NCI-H146 treated with DMSO at 0.1 percent for 48 hours (cell line): ENCODE results near the gene SNAP91.
A peak's percentile ranks its signal among the peaks of the same experiment; 100 is the strongest.
"Not testable (repeated sequence)": the region's sequence is repeated elsewhere in the genome, so short reads cannot be mapped to it uniquely, and the experiment has no call there.

Experiments used
- DNase-seq: peaks from one replicate; lab custom pipeline; 2025; ENCODE audit not compliant: unreplicated experiment; lab: John Stamatoyannopoulos, UW

The SNAP91 gene

DNA sequence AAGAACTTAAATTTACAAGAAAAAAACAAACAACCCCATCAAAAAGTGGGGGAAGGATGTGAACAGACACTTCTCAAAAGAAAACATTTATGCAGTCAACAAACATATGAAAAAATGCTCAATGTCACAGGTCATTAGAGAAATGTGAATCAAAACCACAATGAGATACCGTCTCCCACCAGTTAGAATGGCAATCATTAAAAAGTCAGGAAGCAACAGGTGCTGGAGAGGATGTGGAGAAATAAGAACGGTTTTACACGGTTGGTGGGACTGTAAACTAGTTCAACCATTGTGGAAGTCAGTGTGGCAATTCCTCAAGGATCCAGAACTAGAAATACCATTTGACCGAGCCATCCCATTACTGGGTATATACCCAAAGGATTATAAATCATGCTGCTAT lies 157.2 kb downstream of the SNAP91 start:
- DNase-seq, result not testable (repeated sequence)

DNA sequence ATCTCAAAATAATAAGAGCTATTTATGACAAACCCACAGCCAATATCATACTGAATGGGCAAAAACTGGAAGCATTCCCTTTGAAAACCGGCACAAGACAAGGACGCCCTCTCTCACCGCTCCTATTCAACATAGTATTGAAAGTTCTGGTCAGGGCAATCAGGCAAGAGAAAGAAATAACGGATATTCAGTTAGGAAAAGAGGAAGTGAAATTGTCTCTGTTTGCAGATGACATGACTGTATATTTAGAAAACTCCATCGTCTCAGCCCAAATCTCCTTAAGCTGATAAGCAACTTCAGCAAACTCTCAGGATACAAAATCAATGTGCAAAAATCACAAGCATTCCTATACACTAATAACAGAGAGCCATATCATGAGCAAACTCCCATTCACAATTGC lies 158.4 kb downstream of the SNAP91 start:
- DNase-seq, result not testable (repeated sequence)

DNA sequence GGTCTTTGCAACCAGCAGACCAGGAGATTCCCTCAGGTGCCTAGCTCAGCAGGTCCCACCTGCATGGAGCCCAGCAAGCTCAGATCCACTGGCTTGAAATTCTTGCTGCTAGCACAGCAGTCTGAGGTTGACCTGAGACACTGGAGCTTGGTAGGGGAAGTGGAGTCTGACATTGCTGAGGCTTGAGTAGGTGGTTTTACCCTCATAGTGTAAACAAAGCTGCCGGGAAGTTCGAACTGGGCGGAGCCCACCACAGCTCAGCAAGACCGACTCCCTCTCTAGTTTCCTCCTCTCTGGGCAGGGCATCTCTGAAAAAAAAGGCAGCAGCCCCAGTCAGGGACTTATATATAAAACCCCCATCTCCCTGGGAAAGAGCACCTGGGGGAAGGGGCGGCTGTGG lies 162.3 kb downstream of the SNAP91 start:
- DNase-seq, result no peak

DNA sequence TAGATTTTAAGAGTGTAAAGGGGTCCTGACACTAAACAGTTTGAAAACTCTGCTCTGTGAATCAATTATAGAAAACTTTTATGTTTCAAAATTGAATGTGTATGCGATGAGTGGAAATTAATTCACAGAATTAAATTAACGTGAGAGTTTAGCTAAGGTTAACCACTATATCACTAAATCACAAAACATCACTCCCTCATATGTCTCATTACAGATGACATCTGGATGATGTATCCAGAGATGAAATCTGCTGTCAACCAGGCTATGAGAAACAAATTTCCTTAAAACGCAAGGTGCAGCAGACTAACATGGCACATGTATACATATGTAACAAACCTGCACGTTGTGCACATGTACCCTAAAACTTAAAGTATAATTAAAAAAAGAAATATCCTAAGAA lies 169.2 kb downstream of the SNAP91 start:
- no peak for DNase-seq

DNA sequence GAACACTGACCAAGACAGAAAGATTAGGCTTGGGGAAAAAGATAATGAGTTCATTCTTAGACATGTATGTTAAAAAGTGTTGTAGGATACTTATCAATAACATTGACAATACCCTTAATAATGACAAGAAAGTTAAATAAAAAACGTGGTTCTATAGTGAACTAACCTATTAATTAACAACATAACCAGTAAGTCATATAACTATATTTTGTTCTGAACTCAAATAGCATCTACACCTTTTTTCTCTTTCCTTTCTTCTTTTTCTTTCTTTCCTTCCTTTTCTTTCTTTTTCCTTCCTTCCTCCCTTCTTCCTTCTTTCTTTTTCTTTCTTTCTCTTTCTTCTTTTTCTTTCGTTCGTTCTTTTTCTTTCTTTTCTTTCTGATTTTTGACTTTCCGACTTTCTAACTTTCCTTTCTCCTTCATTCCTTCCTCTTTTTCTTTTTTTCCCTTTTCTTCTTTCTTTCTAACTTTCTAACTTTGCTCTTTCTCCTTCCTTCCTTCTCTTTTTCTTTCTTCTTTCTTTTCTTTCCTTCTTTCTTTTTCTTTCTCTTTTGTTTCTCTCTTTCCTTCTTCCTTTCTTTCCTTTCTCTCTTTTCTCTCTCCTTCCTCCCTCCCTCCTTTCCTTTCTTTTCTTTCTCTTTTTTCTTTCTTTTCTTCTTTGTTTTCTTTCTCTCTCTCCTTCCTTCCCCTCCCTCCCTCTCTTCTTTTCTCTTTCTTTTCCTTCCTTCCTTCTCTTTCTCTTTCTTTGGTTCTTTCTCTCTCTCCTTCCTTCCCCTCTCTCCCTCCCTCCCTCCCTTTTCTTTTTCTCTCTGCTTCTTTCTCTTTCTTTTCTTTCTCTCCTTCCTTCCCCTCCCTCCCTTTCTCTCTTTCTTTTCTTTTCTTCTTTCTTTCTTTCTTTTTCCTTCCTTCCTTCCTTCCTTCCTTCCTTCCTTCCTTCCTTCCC lies 172.0 kb downstream of the SNAP91 start:
- no peak for DNase-seq

DNA sequence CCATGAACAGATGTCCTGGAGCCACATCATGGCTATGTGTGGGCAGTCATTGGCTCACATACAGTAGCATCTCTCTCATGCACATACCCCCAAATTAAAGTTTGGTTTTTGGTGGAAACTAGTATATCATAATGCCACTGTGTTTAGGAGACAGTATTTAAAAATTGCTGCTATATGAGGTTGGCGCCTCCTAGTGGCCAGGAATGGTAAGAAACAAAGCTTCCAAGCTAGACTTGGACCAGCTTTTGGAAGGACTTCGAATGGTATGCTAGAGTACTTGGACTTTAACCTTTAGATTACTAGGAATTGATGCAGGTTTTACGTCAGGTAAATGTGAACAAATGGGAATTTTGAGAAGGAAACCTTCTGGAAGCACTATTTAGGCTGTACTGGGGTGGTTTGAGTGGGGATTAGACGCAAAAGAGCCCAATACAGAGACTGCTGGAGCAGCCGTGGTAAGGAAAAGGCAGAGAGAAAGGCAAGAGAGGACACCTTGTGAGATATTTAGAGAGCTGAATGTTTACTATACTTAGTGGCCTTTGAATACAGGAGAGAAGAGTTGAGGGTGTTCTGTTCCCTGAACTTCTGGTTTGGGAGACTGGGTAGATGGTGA lies 172.8 kb downstream of the SNAP91 start:
- no peak for DNase-seq

DNA sequence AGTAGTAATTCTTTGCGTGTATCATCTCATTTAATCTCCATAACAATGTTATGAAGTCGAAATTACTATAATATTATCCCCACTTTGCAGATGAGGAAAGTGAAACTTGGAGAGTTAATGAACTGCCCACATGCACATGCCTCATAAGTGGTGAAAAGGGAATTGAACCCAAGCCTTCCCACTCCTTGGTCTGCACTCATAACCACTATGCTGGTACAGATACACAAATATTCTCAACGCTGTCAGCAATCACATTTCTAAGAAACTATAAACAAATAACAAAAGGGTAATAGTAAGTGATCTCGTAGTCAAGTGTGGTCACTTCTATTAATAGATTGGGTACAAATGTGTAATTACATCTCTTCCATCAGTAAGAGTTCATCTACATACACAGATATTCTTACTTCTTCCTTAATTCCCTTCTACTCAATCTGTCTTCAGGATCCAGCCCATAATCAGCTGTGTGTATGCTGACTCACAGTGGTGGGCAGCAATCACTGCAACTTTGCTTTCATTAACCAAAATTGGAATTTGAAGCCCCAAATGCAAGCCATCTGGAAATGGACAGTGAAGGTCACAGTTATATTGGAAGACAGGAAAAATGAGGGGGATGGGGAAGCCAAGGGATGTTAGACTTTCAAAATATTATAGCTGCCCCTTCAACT lies 190.0 kb downstream of the SNAP91 start:
- DNase-seq, result no peak

DNA sequence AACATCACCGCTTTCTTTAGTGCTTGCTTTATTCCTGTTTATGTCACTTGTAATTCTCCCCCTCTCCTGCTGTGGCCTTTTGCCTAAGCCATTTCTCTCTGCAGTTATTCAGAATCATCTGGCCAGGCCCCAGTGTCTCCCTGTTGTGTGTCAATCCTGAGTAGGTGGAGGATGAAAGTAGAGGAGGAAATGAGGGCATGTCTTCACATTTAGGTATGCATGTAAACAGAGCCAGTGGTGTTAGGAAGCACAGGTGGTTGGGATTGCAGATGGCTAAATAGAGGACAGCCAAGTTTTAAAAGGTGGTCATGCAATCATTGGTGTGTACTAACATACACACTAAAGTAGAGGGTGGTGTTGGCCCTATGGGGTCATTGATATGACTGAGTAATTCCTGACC lies 191.4 kb downstream of the SNAP91 start:
- no peak for DNase-seq

DNA sequence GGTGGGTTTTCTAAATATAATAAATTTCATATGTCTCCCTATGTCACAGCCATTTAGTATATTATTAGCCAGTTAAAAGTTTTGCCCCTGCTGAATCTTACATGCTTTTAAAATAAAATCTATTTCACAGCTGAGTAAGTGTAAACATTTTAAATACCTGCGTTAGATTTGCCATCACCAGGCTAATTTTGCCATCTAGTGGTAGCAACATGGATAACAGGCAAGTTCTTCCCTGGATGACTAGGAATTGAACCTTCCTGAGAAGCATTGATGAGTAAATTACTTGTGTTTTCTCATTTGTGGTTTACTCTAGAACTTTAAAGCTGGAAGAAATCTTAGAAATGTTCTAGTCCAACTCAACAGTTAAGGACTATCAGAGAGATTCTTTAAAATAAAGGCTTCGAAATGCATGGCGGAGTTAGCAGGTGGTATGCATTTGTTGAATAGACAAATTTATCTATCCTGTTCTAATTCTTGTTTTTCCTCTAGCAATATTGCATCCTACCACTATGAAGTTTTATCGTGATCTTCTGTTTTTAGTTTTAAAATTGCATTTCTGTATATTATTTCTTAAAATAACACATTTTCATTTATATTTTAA lies 193.9 kb downstream of the SNAP91 start:
- DNase-seq, result peak; percentile 27

DNA sequence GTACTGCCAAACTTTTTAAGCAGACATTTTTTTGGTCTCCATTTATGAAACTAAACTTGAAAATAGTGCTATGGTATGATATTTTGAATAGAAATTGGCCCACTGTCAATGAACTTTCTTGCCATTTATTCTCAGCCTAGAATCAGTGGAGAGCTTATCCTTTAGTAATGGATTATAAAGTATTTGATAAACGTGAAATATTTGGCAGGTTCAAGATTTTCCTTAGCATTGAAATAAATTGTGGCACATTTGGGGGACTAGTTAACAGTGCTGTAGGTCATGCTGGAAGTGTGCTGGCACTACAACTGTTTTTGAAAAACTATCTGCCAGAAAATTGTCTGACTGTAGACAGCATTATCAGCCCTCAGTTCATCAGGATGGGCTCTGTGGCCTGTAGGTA lies 194.4 kb downstream of the SNAP91 start:
- DNase-seq, result no peak

DNA sequence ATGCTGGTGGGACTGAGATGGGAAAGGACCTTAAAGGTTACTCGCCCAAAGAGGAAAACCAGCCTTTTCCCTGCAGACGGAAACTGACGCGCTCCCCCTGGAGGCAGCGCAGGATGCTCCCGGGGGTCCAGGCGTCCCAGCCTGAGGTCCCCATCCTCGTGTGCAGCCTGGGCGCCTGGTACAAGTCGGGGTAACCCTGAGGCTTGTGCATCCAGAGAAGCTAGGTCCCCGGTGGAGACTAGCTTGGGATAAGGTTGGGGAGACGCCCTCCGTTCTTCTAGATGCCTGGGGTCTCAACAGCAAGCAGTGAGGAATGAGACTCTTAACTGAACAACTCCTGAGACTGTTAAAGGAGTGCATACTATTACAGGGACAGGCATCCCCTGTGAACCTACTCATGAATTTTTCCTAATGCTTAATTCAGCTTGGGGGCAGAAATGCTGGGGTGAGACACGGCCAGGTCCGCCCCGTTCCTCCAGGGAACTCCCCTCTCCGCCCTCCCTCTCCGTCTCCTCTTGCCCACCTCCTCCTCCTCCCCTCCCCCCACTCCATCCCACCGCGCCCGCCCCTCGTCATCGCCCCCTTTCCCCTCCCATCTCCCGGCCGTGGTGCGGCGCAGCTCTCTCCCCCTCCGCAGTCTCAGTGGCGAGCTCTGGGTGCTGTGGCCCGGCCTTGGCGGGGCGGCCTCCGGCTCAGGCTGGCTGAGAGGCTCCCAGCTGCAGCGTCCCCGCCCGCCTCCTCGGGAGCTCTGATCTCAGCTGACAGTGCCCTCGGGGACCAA lies 196.8 kb downstream of the SNAP91 start, which contains the start of gene PRSS35:
TSS of gene PRSS35 (plus strand) at position 634 of the 781 bp plus-strand sequence. CDS start 10,908 bp downstream, outside the sequence.
- DNase-seq, result peak; percentile 27

DNA sequence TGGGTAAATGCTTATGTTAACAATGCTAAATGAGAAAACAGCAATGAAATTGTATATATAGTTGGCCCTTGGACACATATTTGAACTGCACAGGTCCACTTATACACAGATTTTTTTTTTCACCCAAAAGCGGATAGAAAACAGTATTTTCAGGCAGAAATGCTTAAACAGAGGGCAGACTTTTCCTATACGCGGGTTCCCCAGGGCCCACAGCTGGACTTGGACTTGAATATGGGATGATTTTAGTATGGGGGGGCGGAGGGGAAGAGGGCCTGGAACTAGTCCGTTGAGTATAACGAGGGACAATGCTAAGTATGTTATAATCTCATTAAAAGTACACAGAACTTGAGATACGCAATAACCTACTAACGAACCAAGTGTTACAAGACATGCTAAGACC lies 197.6 kb downstream of the SNAP91 start:
- DNase-seq, result no peak

DNA sequence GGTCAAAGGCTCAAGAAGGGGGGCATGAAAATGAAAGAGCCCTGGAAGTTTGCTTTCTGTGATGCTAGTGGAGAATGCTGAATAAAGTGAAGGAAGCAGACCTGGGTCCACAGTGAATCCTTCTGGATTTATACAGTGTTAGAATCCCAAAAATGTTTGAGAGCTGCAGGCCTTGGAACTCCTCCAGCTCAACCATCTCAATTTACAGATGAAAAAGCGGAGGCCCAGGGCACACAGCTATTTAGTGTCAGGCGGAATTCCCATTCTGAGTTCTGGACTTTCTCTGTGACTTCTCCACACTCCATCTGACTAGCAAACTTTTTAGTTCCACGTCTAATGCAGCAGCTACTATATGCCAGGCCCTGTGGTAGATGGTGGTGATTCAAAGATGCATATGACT lies 198.1 kb downstream of the SNAP91 start:
- DNase-seq, result no peak

DNA sequence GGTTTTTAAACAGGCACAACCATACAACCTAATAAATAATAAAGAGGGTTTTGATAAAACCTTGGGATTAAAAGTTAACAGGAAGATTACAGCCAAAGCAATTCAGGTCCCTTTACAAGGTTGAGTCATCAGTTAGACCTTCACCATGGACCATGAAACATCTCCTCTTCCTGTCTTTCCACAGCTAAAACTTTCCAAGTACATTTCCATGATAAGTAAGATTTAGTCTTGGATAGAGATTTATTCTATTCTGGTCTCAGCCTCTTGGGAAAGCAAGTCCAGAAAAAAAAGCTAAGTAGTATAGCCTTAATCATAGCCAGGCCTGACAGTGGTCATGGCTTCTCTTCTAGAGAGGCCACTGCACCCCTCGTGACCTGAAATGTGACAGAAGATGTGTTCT lies 199.5 kb downstream of the SNAP91 start:
- no peak for DNase-seq

DNA sequence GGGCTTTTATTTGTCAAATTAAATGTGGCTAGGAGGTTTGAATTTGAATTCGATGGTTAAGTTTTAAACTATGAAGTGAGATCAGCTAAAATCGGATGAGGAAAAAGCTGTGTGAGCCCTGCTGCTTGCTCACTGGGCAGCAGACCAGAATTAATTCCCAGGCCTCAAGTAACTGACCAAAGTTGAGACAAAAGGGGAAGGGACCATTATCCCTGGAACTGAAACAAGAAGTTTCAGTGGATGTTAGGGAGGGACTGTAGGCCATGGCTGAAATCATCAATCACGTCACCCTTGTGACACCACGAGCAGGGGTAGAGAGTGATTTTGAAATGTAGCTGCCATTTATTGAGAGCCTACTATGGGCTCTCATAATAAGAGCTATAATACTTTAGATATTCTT lies 203.5 kb downstream of the SNAP91 start:
- no peak for DNase-seq
